H9 (cell line): ENCODE data around the gene CCSER1. TPM values are rescaled to one million over a fixed set of nuclear protein-coding genes. Genes with fewer than 3 reads are reported as not detected.

Experiments
- DNase-seq: peaks from one replicate; pipeline ENCODE4 v3.0.0-alpha.2; 2017
- H2AFZ ChIP-seq: one replicate; pipeline ENCODE4 v1.6.1; 2013; ENCODE audit warnings: mild to moderate bottlenecking, low read length, control low read depth, moderate library complexity
- H2AK5ac ChIP-seq: 2 replicates; pipeline ENCODE4 v1.6.1; 2013; ENCODE audit warnings: low read length, control low read depth, mixed read lengths; ENCODE audit not compliant: insufficient read length
- H2BK120ac ChIP-seq: one replicate; pipeline ENCODE4 v1.6.1; 2013; ENCODE audit warnings: low read depth, mild to moderate bottlenecking, low read length, control low read depth, inconsistent platforms; ENCODE audit not compliant: poor library complexity, severe bottlenecking
- H2BK12ac ChIP-seq: 2 replicates; pipeline ENCODE4 v1.6.1; 2013; ENCODE audit warnings: low read length, control low read depth, mixed read lengths, low read depth; ENCODE audit not compliant: insufficient read length
- H2BK15ac ChIP-seq: 2 replicates; pipeline ENCODE4 v1.6.1; 2013; ENCODE audit warnings: low read depth, low read length, control low read depth
- H2BK20ac ChIP-seq: one replicate; pipeline ENCODE4 v1.6.1; 2013; ENCODE audit warnings: low read depth, mild to moderate bottlenecking, low read length, control low read depth, inconsistent platforms; ENCODE audit not compliant: poor library complexity, severe bottlenecking
- H2BK5ac ChIP-seq: 2 replicates; pipeline ENCODE4 v1.6.1; 2013; ENCODE audit warnings: low read length, control low read depth, mixed read lengths; ENCODE audit not compliant: insufficient read length
- H3K14ac ChIP-seq: 2 replicates; pipeline ENCODE4 v1.6.1; 2013; ENCODE audit warnings: low read length, control low read depth; ENCODE audit not compliant: insufficient read depth
- H3K18ac ChIP-seq: 2 replicates; pipeline ENCODE4 v1.6.1; 2013; ENCODE audit warnings: low read depth, mild to moderate bottlenecking, mixed read lengths, low read length, control low read depth; ENCODE audit not compliant: insufficient read length
- H3K23ac ChIP-seq: 2 replicates; pipeline ENCODE4 v1.6.1; 2013; ENCODE audit warnings: low read length, control low read depth, mixed read lengths, low read depth; ENCODE audit not compliant: insufficient read length
- H3K23me2 ChIP-seq: 2 replicates; pipeline ENCODE4 v1.6.1; 2013; ENCODE audit warnings: low read depth, mild to moderate bottlenecking, mixed read lengths, low read length, control low read depth; ENCODE audit not compliant: insufficient read length, poor library complexity, severe bottlenecking
- H3K27ac ChIP-seq: 2 replicates; pipeline ENCODE4 v1.5.1; 2013; ENCODE audit warnings: low read length, control low read depth, mixed read lengths, low read depth; ENCODE audit not compliant: insufficient read length
- H3K27me3 ChIP-seq: 2 replicates; pipeline ENCODE4 v1.6.1; 2013; ENCODE audit warnings: low read length, control low read depth, inconsistent platforms; ENCODE audit not compliant: insufficient read depth
- H3K4ac ChIP-seq: 2 replicates; pipeline ENCODE4 v1.6.1; 2013; ENCODE audit warnings: low read depth, mild to moderate bottlenecking, control low read depth, inconsistent platforms, low read length, moderate library complexity
- H3K4me1 ChIP-seq: 2 replicates; pipeline ENCODE4 v1.6.1; 2013; ENCODE audit warnings: low read length, control low read depth, inconsistent platforms; ENCODE audit not compliant: insufficient read depth
- H3K4me2 ChIP-seq: 2 replicates; pipeline ENCODE4 v1.6.1; 2013; ENCODE audit warnings: low read length, control low read depth, mixed read lengths; ENCODE audit not compliant: insufficient read length, insufficient read depth
- H3K56ac ChIP-seq: 2 replicates; pipeline ENCODE4 v1.6.1; 2013; ENCODE audit warnings: low read depth, mild to moderate bottlenecking, mixed read lengths, low read length, control low read depth; ENCODE audit not compliant: insufficient read length
- H3K79me1 ChIP-seq: 2 replicates; pipeline ENCODE4 v1.6.1; 2013; ENCODE audit warnings: low read depth, mild to moderate bottlenecking, moderate library complexity, low read length, control low read depth, inconsistent platforms; ENCODE audit not compliant: insufficient read depth, poor library complexity, severe bottlenecking
- H3K79me2 ChIP-seq: 2 replicates; pipeline ENCODE4 v1.6.1; 2013; ENCODE audit warnings: low read length, control low read depth, inconsistent platforms; ENCODE audit not compliant: insufficient read depth
- H3K9ac ChIP-seq: 2 replicates; pipeline ENCODE4 v1.6.1; 2013; ENCODE audit warnings: low read length, control low read depth, mixed read lengths; ENCODE audit not compliant: insufficient read length; ENCODE audit errors: extremely low read depth
- H3K9me3 ChIP-seq: one replicate; pipeline ENCODE4 v1.6.1; 2013; ENCODE audit warnings: low read depth, low read length, inconsistent platforms; ENCODE audit not compliant: control insufficient read depth
- H3T11ph ChIP-seq: one replicate; pipeline ENCODE4 v1.6.1; 2013; ENCODE audit warnings: mild to moderate bottlenecking, low read length, control low read depth, inconsistent platforms
- H4K20me1 ChIP-seq: one replicate; pipeline ENCODE4 v1.6.1; 2013; ENCODE audit not compliant: control insufficient read depth, insufficient read length, insufficient read depth
- H4K5ac ChIP-seq: 2 replicates; pipeline ENCODE4 v1.6.1; 2013; ENCODE audit warnings: low read depth, mild to moderate bottlenecking, mixed read lengths, low read length, control low read depth; ENCODE audit not compliant: insufficient read length
- H4K8ac ChIP-seq: replicated peaks from 2 replicates; pipeline ENCODE4 v1.6.1; 2013; ENCODE audit warnings: low read length, control low read depth, mixed read lengths, low read depth; ENCODE audit not compliant: insufficient read length
- H4K91ac ChIP-seq: 2 replicates; pipeline ENCODE4 v1.6.1; 2013; ENCODE audit warnings: low read depth, mild to moderate bottlenecking, moderate library complexity, mixed read lengths, low read length, control low read depth; ENCODE audit not compliant: insufficient read length
- H3K27ac Mint-ChIP-seq, 3 experiments: 2 replicates in 2 of 3; 3 replicates in 1 of 3; pipeline ENCODE4 v1.8.0; 2020 to 2021; ENCODE audit warnings: mixed read lengths in 3 of 3, mild to moderate bottlenecking in 1 of 3, moderate library complexity in 1 of 3
- H3K27me3 Mint-ChIP-seq: 2 replicates; pipeline ENCODE4 v1.8.0; 2021; ENCODE audit warnings: low read depth, mild to moderate bottlenecking, moderate library complexity, mixed read lengths
- H3K36me3 Mint-ChIP-seq, 3 experiments: 2 replicates in 2 of 3; 3 replicates in 1 of 3; pipeline ENCODE4 v1.8.0; 2020 to 2021; ENCODE audit warnings: low read depth in 3 of 3, mixed read lengths in 3 of 3; ENCODE audit not compliant: insufficient read depth in 1 of 3
- H3K4me1 Mint-ChIP-seq, 2 experiments: 2 replicates each; pipeline ENCODE4 v1.8.0; 2020; ENCODE audit warnings: mixed read lengths in 2 of 2
- H3K4me3 Mint-ChIP-seq, 2 experiments: 2 replicates in 1 of 2; 3 replicates in 1 of 2; pipeline ENCODE4 v1.8.0; 2020 to 2021; ENCODE audit warnings: mild to moderate bottlenecking in 2 of 2, mixed read lengths in 2 of 2, moderate library complexity in 1 of 2
- H3K9me3 Mint-ChIP-seq, 2 experiments: 2 replicates in 1 of 2; 3 replicates in 1 of 2; pipeline ENCODE4 v1.8.0; 2020; ENCODE audit warnings: mild to moderate bottlenecking in 2 of 2, mixed read lengths in 2 of 2, moderate library complexity in 1 of 2
- WGBS: extraction: QIAGEN DNeasy Blood & Tissue Kit; methylation state at CpG from one replicate; pipeline ENCODE4 v1.1.7; 2013; ENCODE audit warnings: missing lambda C conversion rate, low lambda C conversion rate, mixed read lengths; ENCODE audit not compliant: insufficient read length; ENCODE audit errors: extremely low coverage; 5-methylcytosine and 5-hydroxymethylcytosine counted together
- total RNA-seq: library from RNA; stranded (reverse); gene quantifications from 2 replicates; pipeline ENCODE4 v1.2.1, GENCODE V29; 2021
- TF ChIP-seq, protein P1 (sequence below): fragments of 200-600 bp; sonication (generic); conservative IDR thresholded peaks from 3 replicates; pipeline ENCODE4 v1.8.0; 2021; ENCODE audit warnings: antibody characterized with exemption, mild to moderate bottlenecking

Gene CCSER1
- total RNA-seq, 1 experiment from 2014 or later: 0.37 TPM

DNA sequence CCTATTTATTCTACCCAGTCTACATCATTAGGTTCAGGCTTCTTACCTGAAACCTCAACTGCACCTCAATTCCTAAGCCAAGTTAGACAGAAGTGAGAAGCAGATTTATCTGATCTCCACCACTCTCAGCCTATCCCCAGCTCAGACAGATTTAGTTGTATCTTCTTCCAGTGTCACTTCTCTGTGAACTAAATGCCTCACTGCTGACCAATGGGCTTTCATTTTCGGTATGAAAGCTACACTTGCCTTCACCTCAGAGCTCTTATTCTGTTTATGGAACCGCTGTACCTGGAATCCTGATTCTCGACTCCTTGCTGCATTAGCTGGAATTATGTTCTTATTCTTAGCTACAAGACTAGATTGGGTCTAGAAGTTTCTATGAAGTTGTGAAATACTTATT lies 833.2 kb downstream of the CCSER1 start:
- Histone ChIP-seq H3T11ph (no peak overlapping the region), H3K23me2 (no peaks in the 10 kb centered on the region), H2AFZ (no peak overlapping the region), H3K14ac (no peak overlapping the region), H2BK20ac (no peak overlapping the region), H4K91ac (no peak overlapping the region), H3K18ac (no peak overlapping the region), H3K23ac (no peak overlapping the region), H2BK15ac (no peak overlapping the region), H3K27me3 (no peaks in the 10 kb centered on the region), H3K9ac (no peak overlapping the region), H4K8ac (no peak overlapping the region), H3K27ac (no peak overlapping the region), H2BK120ac (no peak overlapping the region), H3K79me1 (no peaks in the 10 kb centered on the region), H3K4me2 (no peak overlapping the region), H3K4me1 (no peaks in the 10 kb centered on the region), H3K9me3 (no peaks in the 10 kb centered on the region), H4K20me1 (no peaks in the 10 kb centered on the region), H2AK5ac (no peak overlapping the region), H4K5ac (no peak overlapping the region), H3K56ac (no peak overlapping the region), H3K4ac (no peak overlapping the region), H2BK12ac (no peak overlapping the region), H3K79me2 (no peaks in the 10 kb centered on the region), H2BK5ac (no peak overlapping the region)
- H3K27ac Mint-ChIP-seq: peak overlapping the region in 1 of 3 experiments; percentile 13; a peak in 1 of 7 replicates
- H3K4me1 Mint-ChIP-seq: peaks cover 0 to 5% of the 10 kb centered on the region in 2 experiments; a peak in 2 of 4 replicates
- no peaks in the 10 kb centered on the region for H3K9me3 Mint-ChIP-seq
- no peak overlapping the region for H3K4me3 Mint-ChIP-seq
- TF ChIP-seq, protein P1, sequence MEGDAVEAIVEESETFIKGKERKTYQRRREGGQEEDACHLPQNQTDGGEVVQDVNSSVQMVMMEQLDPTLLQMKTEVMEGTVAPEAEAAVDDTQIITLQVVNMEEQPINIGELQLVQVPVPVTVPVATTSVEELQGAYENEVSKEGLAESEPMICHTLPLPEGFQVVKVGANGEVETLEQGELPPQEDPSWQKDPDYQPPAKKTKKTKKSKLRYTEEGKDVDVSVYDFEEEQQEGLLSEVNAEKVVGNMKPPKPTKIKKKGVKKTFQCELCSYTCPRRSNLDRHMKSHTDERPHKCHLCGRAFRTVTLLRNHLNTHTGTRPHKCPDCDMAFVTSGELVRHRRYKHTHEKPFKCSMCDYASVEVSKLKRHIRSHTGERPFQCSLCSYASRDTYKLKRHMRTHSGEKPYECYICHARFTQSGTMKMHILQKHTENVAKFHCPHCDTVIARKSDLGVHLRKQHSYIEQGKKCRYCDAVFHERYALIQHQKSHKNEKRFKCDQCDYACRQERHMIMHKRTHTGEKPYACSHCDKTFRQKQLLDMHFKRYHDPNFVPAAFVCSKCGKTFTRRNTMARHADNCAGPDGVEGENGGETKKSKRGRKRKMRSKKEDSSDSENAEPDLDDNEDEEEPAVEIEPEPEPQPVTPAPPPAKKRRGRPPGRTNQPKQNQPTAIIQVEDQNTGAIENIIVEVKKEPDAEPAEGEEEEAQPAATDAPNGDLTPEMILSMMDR: no peak
- H3K36me3 Mint-ChIP-seq: no peaks in the 10 kb centered on the region; a peak in 1 of 7 replicates
- no CpG with 5 or more reads among the region's 3 CpGs for WGBS
- no peaks in the 10 kb centered on the region for H3K27me3 Mint-ChIP-seq
- DNase-seq: no peak
